ENCODE data around the gene STS.

DNA sequence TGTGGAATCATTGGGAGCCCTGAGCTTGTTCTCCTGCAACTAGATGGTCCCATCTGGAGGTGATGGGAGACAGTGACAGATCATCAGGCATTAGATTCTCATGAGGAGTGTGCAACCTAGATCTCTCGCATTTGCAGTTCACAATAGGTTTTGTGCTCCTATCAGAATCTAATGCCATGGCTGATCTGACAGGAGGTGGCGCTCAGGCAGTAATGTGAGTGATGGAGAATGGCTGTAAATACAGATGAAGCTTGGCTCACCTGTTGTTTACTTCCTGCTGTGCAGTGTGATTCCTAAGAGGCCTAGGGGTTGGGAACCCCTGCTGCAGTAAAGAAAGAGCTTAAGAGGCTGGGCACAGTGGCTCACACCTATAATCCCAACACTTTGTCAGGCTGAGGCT, 42.6 kb downstream of the STS start:
- TF ChIP-seq, protein P1, sequence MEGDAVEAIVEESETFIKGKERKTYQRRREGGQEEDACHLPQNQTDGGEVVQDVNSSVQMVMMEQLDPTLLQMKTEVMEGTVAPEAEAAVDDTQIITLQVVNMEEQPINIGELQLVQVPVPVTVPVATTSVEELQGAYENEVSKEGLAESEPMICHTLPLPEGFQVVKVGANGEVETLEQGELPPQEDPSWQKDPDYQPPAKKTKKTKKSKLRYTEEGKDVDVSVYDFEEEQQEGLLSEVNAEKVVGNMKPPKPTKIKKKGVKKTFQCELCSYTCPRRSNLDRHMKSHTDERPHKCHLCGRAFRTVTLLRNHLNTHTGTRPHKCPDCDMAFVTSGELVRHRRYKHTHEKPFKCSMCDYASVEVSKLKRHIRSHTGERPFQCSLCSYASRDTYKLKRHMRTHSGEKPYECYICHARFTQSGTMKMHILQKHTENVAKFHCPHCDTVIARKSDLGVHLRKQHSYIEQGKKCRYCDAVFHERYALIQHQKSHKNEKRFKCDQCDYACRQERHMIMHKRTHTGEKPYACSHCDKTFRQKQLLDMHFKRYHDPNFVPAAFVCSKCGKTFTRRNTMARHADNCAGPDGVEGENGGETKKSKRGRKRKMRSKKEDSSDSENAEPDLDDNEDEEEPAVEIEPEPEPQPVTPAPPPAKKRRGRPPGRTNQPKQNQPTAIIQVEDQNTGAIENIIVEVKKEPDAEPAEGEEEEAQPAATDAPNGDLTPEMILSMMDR (IDR thresholded peaks at IDR 0.05; ENCODE audit: control extremely low read depth in 1 of 3, insufficient read depth in 1 of 3, low read depth in 1 of 3, low read length in 3 of 3): no peak
- no peak for TF ChIP-seq TCF12 (IDR thresholded peaks at IDR 0.05; ENCODE audit: low read depth, low read length)
- TF ChIP-seq EP300 (IDR thresholded peaks at IDR 0.05; ENCODE audit: borderline replicate concordance in 1 of 2, low read depth in 2 of 2, low read length in 2 of 2): no peak
- TF ChIP-seq POLR2A (IDR thresholded peaks at IDR 0.05; ENCODE audit: control extremely low read depth in 1 of 2, low read depth in 2 of 2, low read length in 2 of 2): no peak
- TF ChIP-seq MAFK (IDR thresholded peaks at IDR 0.05; ENCODE audit: low read depth, low read length): no peak
- no peak for TF ChIP-seq TBP (IDR thresholded peaks at IDR 0.05; ENCODE audit: low read depth, low read length)
- TF ChIP-seq MAX (IDR thresholded peaks at IDR 0.05): no peak
- no peak for TF ChIP-seq POLR2AphosphoS5 (IDR thresholded peaks at IDR 0.05; ENCODE audit: low read depth, low read length)
- TF ChIP-seq RFX5 (IDR thresholded peaks at IDR 0.05; ENCODE audit: borderline replicate concordance, low read depth, low read length): no peak
